Fibroblast of lung (primary cell): ENCODE data around the gene SMTNL1.

Experiments
- EZH2 ChIP-seq: IDR thresholded peaks from 2 replicates; pipeline ENCODE4 v1.5.1; 2012; ENCODE audit warnings: low read length, control low read depth, mild to moderate bottlenecking; ENCODE audit errors: missing control alignments
- TF ChIP-seq, protein P1 (sequence below), 2 donors: IDR thresholded peaks in 1 of 2; conservative IDR thresholded peaks in 1 of 2; 1 replicate in 1 of 2; 2 replicates in 1 of 2; pipeline ENCODE4 v1.5.1; 2011 to 2012; ENCODE audit warnings: low read length in 2 of 2, control low read depth in 1 of 2, inconsistent platforms in 1 of 2, low read depth in 1 of 2, mild to moderate bottlenecking in 1 of 2

DNA sequence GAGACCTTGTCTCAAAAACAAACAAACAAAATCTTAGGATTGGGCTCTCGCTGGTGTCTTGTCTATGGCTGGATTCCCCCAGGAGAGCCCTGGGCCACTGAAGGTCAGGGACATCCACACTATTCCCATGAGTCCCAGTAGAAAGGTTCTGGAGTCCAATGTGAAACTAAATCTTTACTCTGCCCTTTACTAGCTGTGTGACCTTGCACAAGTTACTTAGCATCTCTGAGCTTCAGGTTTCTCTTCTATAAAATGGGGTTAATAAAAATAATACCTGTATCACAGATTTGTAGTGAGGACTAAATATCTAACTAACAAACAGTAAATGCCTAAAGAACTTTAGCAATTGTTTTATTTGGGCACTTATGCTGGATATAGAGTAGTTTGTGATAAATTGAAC, 30.9 kb upstream of the SMTNL1 start:
- TF ChIP-seq, protein P1, sequence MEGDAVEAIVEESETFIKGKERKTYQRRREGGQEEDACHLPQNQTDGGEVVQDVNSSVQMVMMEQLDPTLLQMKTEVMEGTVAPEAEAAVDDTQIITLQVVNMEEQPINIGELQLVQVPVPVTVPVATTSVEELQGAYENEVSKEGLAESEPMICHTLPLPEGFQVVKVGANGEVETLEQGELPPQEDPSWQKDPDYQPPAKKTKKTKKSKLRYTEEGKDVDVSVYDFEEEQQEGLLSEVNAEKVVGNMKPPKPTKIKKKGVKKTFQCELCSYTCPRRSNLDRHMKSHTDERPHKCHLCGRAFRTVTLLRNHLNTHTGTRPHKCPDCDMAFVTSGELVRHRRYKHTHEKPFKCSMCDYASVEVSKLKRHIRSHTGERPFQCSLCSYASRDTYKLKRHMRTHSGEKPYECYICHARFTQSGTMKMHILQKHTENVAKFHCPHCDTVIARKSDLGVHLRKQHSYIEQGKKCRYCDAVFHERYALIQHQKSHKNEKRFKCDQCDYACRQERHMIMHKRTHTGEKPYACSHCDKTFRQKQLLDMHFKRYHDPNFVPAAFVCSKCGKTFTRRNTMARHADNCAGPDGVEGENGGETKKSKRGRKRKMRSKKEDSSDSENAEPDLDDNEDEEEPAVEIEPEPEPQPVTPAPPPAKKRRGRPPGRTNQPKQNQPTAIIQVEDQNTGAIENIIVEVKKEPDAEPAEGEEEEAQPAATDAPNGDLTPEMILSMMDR (conservative IDR thresholded peaks at IDR 0.05 in 1 of 2, IDR thresholded peaks at IDR 0.05 in 1 of 2; ENCODE audit: low read depth in 1 of 2, low read length in 2 of 2): no peak
- TF ChIP-seq EZH2: no peak
